Uterus (tissue), 2 donors: Measurements from ENCODE around the gene RNF10.

Experiments used
- CTCF ChIP-seq, 4 experiments: fragments of 200-600 bp in 2 of 4; fragments of 450-650 bp in 2 of 4; sonication (generic) in 2 of 4; IDR thresholded peaks; one replicate each; pipeline ENCODE4 v1.5.1; 2016 to 2019; ENCODE audit warnings: antibody characterized with exemption in 4 of 4, mild to moderate bottlenecking in 2 of 4, moderate library complexity in 1 of 4
- POLR2A ChIP-seq, 2 donors: fragments of 450-650 bp; IDR thresholded peaks; one replicate each; pipeline ENCODE4 v1.6.1; 2016; ENCODE audit warnings: antibody characterized with exemption in 2 of 2, mild to moderate bottlenecking in 1 of 2, moderate library complexity in 1 of 2

GRCh38 chr12:120588948-120589930, 55.1 kb downstream of the RNF10 start:
- TF ChIP-seq CTCF (IDR thresholded peaks at IDR 0.05) (no peak), POLR2A (IDR thresholded peaks at IDR 0.05) (no peak)
